ENCODE data around the gene DNAJB2.

DNA sequence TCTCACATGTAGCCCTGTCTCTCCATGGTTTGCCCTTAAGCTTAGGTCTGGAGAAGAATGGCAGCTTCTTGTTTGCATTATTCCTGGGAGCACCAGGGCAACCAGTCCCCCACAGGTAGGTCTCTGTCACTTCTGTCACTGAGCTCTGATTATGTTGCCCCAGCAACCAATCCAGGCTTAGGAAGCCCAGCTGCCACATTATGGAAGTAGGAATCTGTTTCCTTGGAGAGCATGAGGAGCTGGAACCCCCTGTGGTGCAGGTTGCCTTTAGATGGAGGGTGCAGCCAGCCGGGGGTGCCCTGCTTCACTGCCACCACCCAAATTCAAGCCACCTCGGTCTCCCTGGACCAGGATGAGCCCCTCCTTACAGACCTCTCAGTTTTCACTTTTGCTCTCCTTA is 48.6 kb downstream of the DNAJB2 start:
- TF ChIP-seq, protein P1, sequence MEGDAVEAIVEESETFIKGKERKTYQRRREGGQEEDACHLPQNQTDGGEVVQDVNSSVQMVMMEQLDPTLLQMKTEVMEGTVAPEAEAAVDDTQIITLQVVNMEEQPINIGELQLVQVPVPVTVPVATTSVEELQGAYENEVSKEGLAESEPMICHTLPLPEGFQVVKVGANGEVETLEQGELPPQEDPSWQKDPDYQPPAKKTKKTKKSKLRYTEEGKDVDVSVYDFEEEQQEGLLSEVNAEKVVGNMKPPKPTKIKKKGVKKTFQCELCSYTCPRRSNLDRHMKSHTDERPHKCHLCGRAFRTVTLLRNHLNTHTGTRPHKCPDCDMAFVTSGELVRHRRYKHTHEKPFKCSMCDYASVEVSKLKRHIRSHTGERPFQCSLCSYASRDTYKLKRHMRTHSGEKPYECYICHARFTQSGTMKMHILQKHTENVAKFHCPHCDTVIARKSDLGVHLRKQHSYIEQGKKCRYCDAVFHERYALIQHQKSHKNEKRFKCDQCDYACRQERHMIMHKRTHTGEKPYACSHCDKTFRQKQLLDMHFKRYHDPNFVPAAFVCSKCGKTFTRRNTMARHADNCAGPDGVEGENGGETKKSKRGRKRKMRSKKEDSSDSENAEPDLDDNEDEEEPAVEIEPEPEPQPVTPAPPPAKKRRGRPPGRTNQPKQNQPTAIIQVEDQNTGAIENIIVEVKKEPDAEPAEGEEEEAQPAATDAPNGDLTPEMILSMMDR (IDR thresholded peaks at IDR 0.05), result no peak
- no peak for TF ChIP-seq POLR2A (IDR thresholded peaks at IDR 0.05)

Measured in lower leg skin (tissue), 3 donors.